ENCODE data around the gene TADA3.

Gene TADA3

GRCh38 chr3:9746330-9746729, 45.9 kb downstream of the TADA3 start:
- Histone ChIP-seq H3F3A (ENCODE audit: insufficient read depth, low read length) (peaks cover 18% of the 10 kb centered on the region), H3K9me3 (replicated peaks; ENCODE audit: insufficient read depth, low read length) (no peaks in the 10 kb centered on the region), H3K9ac (ENCODE audit: low read length) (no peak overlapping the region), H3K4me3 (ENCODE audit: low read length) (no peak overlapping the region), H3K27ac (ENCODE audit: low read length) (no peak overlapping the region), H3K36me3 (replicated peaks; ENCODE audit: insufficient read depth, low read length) (peaks cover 5% of the 10 kb centered on the region), H2AFZ (ENCODE audit: low read length) (no peak overlapping the region), H3K4me1 (ENCODE audit: low read length) (peaks cover 3% of the 10 kb centered on the region), H3K9me2 (replicated peaks; ENCODE audit: insufficient read depth, low read length) (no peaks in the 10 kb centered on the region), H4K20me1 (ENCODE audit: insufficient read depth, low read length) (no peaks in the 10 kb centered on the region), H3K27me3 (replicated peaks; ENCODE audit: insufficient read depth, low read length) (no peaks in the 10 kb centered on the region), H3K4me2 (ENCODE audit: low read depth, low read length) (no peak overlapping the region), H3K79me2 (ENCODE audit: low read length) (peaks cover 12% of the 10 kb centered on the region)
- no peak for TF ChIP-seq EZH2phosphoT487 (IDR thresholded peaks at IDR 0.05; ENCODE audit: low read length)
- no peak for TF ChIP-seq EZH2 (optimal IDR thresholded peaks at IDR 0.05; ENCODE audit: low read depth, low read length)
- TF ChIP-seq CTCF (IDR thresholded peaks at IDR 0.05; ENCODE audit: low read length), result no peak
- DNase-seq, result no peak

GRCh38 chr3:9745521-9745920, 46.8 kb downstream of the TADA3 start:
- no peak overlapping the region for H3K9ac ChIP-seq (ENCODE audit: low read length)
- no peak overlapping the region for H3K4me2 ChIP-seq (ENCODE audit: low read depth, low read length)
- no peak overlapping the region for H2AFZ ChIP-seq (ENCODE audit: low read length)
- H3K27me3 ChIP-seq (replicated peaks; ENCODE audit: insufficient read depth, low read length), result no peaks in the 10 kb centered on the region
- peaks cover 4% of the 10 kb centered on the region for H3K79me2 ChIP-seq (ENCODE audit: low read length)
- H3K4me1 ChIP-seq (ENCODE audit: low read length), result no peaks in the 10 kb centered on the region
- no peak overlapping the region for H3K27ac ChIP-seq (ENCODE audit: low read length)
- H3F3A ChIP-seq (ENCODE audit: insufficient read depth, low read length), result peaks cover 18% of the 10 kb centered on the region
- no peaks in the 10 kb centered on the region for H4K20me1 ChIP-seq (ENCODE audit: insufficient read depth, low read length)
- H3K4me3 ChIP-seq (ENCODE audit: low read length), result no peak overlapping the region
- TF ChIP-seq EZH2phosphoT487 (IDR thresholded peaks at IDR 0.05; ENCODE audit: low read length), result no peak
- TF ChIP-seq CTCF (IDR thresholded peaks at IDR 0.05; ENCODE audit: low read length), result no peak
- TF ChIP-seq EZH2 (optimal IDR thresholded peaks at IDR 0.05; ENCODE audit: low read depth, low read length), result no peak
- H3K9me3 ChIP-seq (replicated peaks; ENCODE audit: insufficient read depth, low read length), result no peaks in the 10 kb centered on the region
- H3K9me2 ChIP-seq (replicated peaks; ENCODE audit: insufficient read depth, low read length), result no peaks in the 10 kb centered on the region
- no peak for DNase-seq
- peaks cover 5% of the 10 kb centered on the region for H3K36me3 ChIP-seq (replicated peaks; ENCODE audit: insufficient read depth, low read length)

- Histone ChIP-seq H3F3A (ENCODE audit: insufficient read depth, low read length) (peaks cover 14% of the 10 kb centered on the region), H3K27me3 (replicated peaks; ENCODE audit: insufficient read depth, low read length) (no peaks in the 10 kb centered on the region), H3K36me3 (replicated peaks; ENCODE audit: insufficient read depth, low read length) (peaks cover 6% of the 10 kb centered on the region), H3K79me2 (ENCODE audit: low read length) (0 out of 2 replicates have a peak, but pooled peaks cover 3% of the 10 kb centered on the region), H3K9me3 (replicated peaks; ENCODE audit: insufficient read depth, low read length) (no peaks in the 10 kb centered on the region), H3K27ac (ENCODE audit: low read length) (no peak overlapping the region), H3K9me2 (replicated peaks; ENCODE audit: insufficient read depth, low read length) (no peaks in the 10 kb centered on the region), H3K4me1 (ENCODE audit: low read length) (no peaks in the 10 kb centered on the region), H3K4me3 (ENCODE audit: low read length) (no peak overlapping the region), H3K9ac (ENCODE audit: low read length) (no peak overlapping the region), H3K4me2 (ENCODE audit: low read depth, low read length) (no peak overlapping the region), H2AFZ (ENCODE audit: low read length) (no peak overlapping the region), H4K20me1 (ENCODE audit: insufficient read depth, low read length) (no peaks in the 10 kb centered on the region)
- TF ChIP-seq EZH2 (optimal IDR thresholded peaks at IDR 0.05; ENCODE audit: low read depth, low read length) (no peak), EZH2phosphoT487 (IDR thresholded peaks at IDR 0.05; ENCODE audit: low read length) (no peak), CTCF (IDR thresholded peaks at IDR 0.05; ENCODE audit: low read length) (no peak)
- DNase-seq, result no peak
Observed at GRCh38 chr3:9744162-9744561, 48.1 kb downstream of the TADA3 start.

Measured in MM.1S (cell line).